Gastroesophageal sphincter (tissue), 4 donors: ENCODE results near the gene C10orf105. TPM values are rescaled to one million over a fixed set of nuclear protein-coding genes. Genes with fewer than 3 reads are reported as not detected.

ENCODE experiments used
- ATAC-seq: fragments of 150-250 bp; one replicate; pipeline ENCODE4 v1.9.1; 2016; ENCODE audit warnings: mild to moderate bottlenecking, moderate library complexity
- H3K27ac ChIP-seq, 4 donors: fragments of 200-600 bp; sonication (generic) in 3 of 4; 1 replicate in 3 of 4; 2 replicates in 1 of 4; pipeline ENCODE4 v1.5.1; 2016 to 2019
- H3K27me3 ChIP-seq: fragments of 200-600 bp; sonication (generic); one replicate; pipeline ENCODE4 v1.5.1; 2019
- H3K36me3 ChIP-seq, 2 donors: fragments of 200-600 bp; sonication (generic); one replicate each; pipeline ENCODE4 v1.5.1; 2019; ENCODE audit warnings: control low read depth in 1 of 2
- H3K4me1 ChIP-seq, 3 donors: fragments of 200-600 bp; sonication (generic); 1 replicate in 2 of 3; 2 replicates in 1 of 3; pipeline ENCODE4 v1.5.1; 2016 to 2019; ENCODE audit warnings: control low read depth in 2 of 3
- H3K4me3 ChIP-seq, 2 donors: fragments of 200-600 bp; sonication (generic); one replicate each; pipeline ENCODE4 v1.5.1; 2019; ENCODE audit warnings: mild to moderate bottlenecking in 1 of 2, moderate library complexity in 1 of 2
- H3K9me3 ChIP-seq, 3 donors: fragments of 200-600 bp; sonication (generic); one replicate each; pipeline ENCODE4 v1.5.1; 2017 to 2019; ENCODE audit warnings: control low read depth in 2 of 3
- CTCF ChIP-seq, 4 experiments: fragments of 200-600 bp in 2 of 4; fragments of 450-650 bp in 2 of 4; sonication (generic) in 1 of 4; IDR thresholded peaks; one replicate each; pipeline ENCODE4 v1.5.1; 2017 to 2019; ENCODE audit warnings: antibody characterized with exemption in 4 of 4, mild to moderate bottlenecking in 2 of 4, moderate library complexity in 2 of 4
- EP300 ChIP-seq: sonication (generic); formaldehyde crosslinking; IDR thresholded peaks from one replicate; pipeline ENCODE4 v1.6.1; 2017; ENCODE audit warnings: antibody characterized with exemption, mild to moderate bottlenecking
- POLR2A ChIP-seq, 2 donors: fragments of 450-650 bp; IDR thresholded peaks; one replicate each; pipeline ENCODE4 v1.6.1; 2017; ENCODE audit warnings: antibody characterized with exemption in 2 of 2, mild to moderate bottlenecking in 2 of 2, moderate library complexity in 1 of 2
- POLR2AphosphoS5 ChIP-seq: sonication (generic); formaldehyde crosslinking; IDR thresholded peaks from one replicate; pipeline ENCODE4 v1.6.1; 2017; ENCODE audit warnings: antibody characterized with exemption
- WGBS, 2 donors: methylation state at CpG; one replicate each; pipeline ENCODE4 v1.1.5; 2018; ENCODE audit warnings: low coverage in 1 of 2; 5-methylcytosine and 5-hydroxymethylcytosine counted together
- total RNA-seq, 4 donors: library from RNA; depleted of rRNA; stranded (reverse); fragments of >200 nt; gene quantifications; one replicate each; pipeline ENCODE4 v1.1.0, GENCODE V29; 2016

Gene C10orf105
- total RNA-seq, 4 donors from 2014 or later = 0.13 TPM; not detected in 3

- WGBS, 2 donors = no CpG with 5 or more reads among the region's 8 CpGs
- ATAC-seq = no peak
These were observed 4.6 kb downstream of the C10orf105 start for GRCh38 chr10:71715026-71715425.

GRCh38 chr10:71714592-71714991, 5.0 kb downstream of the C10orf105 start:
- no peak overlapping the region for H3K4me3 ChIP-seq
- no peaks in the 10 kb centered on the region for H3K27me3 ChIP-seq
- H3K4me1 ChIP-seq = peaks cover 3 to 76% (median 64%) of the 10 kb centered on the region in 3 donors
- no peaks in the 10 kb centered on the region for H3K36me3 ChIP-seq
- no peaks in the 10 kb centered on the region for H3K9me3 ChIP-seq
- ATAC-seq = no peak
- no peak for TF ChIP-seq POLR2AphosphoS5
- no peak for TF ChIP-seq POLR2A (IDR thresholded peaks at IDR 0.05)
- TF ChIP-seq CTCF (IDR thresholded peaks at IDR 0.05) = no peak
- TF ChIP-seq EP300 = no peak
- 16% methylated on average over 2 of the region's 5 CpGs; no CpG with 5 or more reads in 1 of the 2 donors for WGBS, 2 donors
- peak overlapping the region; percentile 60 to 92 (median 90) for H3K27ac ChIP-seq

More at GRCh38 chr10:71715026-71715425, 4.6 kb downstream of the C10orf105 start:
- Histone ChIP-seq H3K27me3 (no peaks in the 10 kb centered on the region), H3K36me3 (no peaks in the 10 kb centered on the region), H3K4me1 (peaks cover 3 to 79% (median 64%) of the 10 kb centered on the region in 3 donors), H3K4me3 (no peak overlapping the region), H3K9me3 (no peaks in the 10 kb centered on the region), H3K27ac (peak overlapping the region in 3 of 4 donors; percentile 88 to 92 (median 91))
- TF ChIP-seq EP300 (no peak), POLR2A (IDR thresholded peaks at IDR 0.05) (no peak), CTCF (IDR thresholded peaks at IDR 0.05) (no peak), POLR2AphosphoS5 (no peak)

- no peaks in the 10 kb centered on the region for H3K27me3 ChIP-seq
- TF ChIP-seq POLR2AphosphoS5 (no peak), POLR2A (IDR thresholded peaks at IDR 0.05) (no peak), EP300 (no peak), CTCF (IDR thresholded peaks at IDR 0.05) (no peak)
- ATAC-seq = no peak
- WGBS, 2 donors = 52% methylated on average over 4 of the region's 4 CpGs; no CpG with 5 or more reads in 1 of the 2 donors
- peak overlapping the region; percentile 60 to 92 (median 90) for H3K27ac ChIP-seq
- H3K4me3 ChIP-seq = peak overlapping the region in 1 of 2 donors; percentile 22
- H3K4me1 ChIP-seq = peaks cover 3 to 70% (median 64%) of the 10 kb centered on the region in 3 donors
- H3K9me3 ChIP-seq = no peaks in the 10 kb centered on the region
- H3K36me3 ChIP-seq = no peaks in the 10 kb centered on the region
These were observed 5.6 kb downstream of the C10orf105 start for GRCh38 chr10:71714031-71714410.

- Histone ChIP-seq H3K27ac (peak overlapping the region; percentile 60 to 92 (median 90)), H3K4me1 (peaks cover 3 to 68% (median 60%) of the 10 kb centered on the region in 3 donors), H3K9me3 (no peaks in the 10 kb centered on the region), H3K36me3 (no peaks in the 10 kb centered on the region), H3K4me3 (peak overlapping the region in 1 of 2 donors; percentile 22), H3K27me3 (no peaks in the 10 kb centered on the region)
- WGBS, 2 donors = 7% methylated on average over 5 of the region's 12 CpGs; no CpG with 5 or more reads in 1 of the 2 donors
- TF ChIP-seq POLR2A (IDR thresholded peaks at IDR 0.05) = peak; percentile 20 to 43
- TF ChIP-seq POLR2AphosphoS5 = peak; percentile 53
- peak in 3 of 4 experiments; percentile 23 to 45 (median 35) for TF ChIP-seq CTCF (IDR thresholded peaks at IDR 0.05)
- no peak for TF ChIP-seq EP300
- ATAC-seq = peak; percentile 91
These were observed 6.2 kb downstream of the C10orf105 start for GRCh38 chr10:71713135-71714030.
